HL-60 (cell line): Measurements from ENCODE around the gene PKDCC.

Source experiments
- DNase-seq, 2 experiments: peaks; one replicate each; pipeline ENCODE4 v3.0.0-alpha.2; 2010 to 2020; ENCODE audit warnings: low read depth in 1 of 2, low spot score in 1 of 2
- H3K27ac ChIP-seq: fragments of 250-450 bp; sonication (Bioruptor Pico); replicated peaks from 2 replicates; pipeline ENCODE4 v1.5.1; 2020; ENCODE audit warnings: mild to moderate bottlenecking, moderate library complexity
- H3K27me3 ChIP-seq: fragments of 250-450 bp; sonication (Bioruptor Pico); 2 replicates; pipeline ENCODE4 v1.5.1; 2021; ENCODE audit warnings: mild to moderate bottlenecking, moderate library complexity; ENCODE audit not compliant: insufficient read depth, poor library complexity, severe bottlenecking
- H3K4me3 ChIP-seq: replicated peaks from 2 replicates; pipeline ENCODE4 v1.5.1; 2011; ENCODE audit warnings: mild to moderate bottlenecking, control low read depth, low read length; ENCODE audit not compliant: insufficient read depth
- CTCF ChIP-seq: IDR thresholded peaks from one replicate; pipeline ENCODE4 v1.5.1; 2011; ENCODE audit warnings: low read length, control low read depth, inconsistent platforms; ENCODE audit not compliant: insufficient read depth
- GABPA ChIP-seq: IDR thresholded peaks from 2 replicates; pipeline ENCODE4 v1.6.1; 2012; ENCODE audit warnings: low read depth
- POLR2AphosphoS5 ChIP-seq: IDR thresholded peaks from 2 replicates; pipeline ENCODE4 v1.6.1; 2012; ENCODE audit warnings: low read depth
- REST ChIP-seq: IDR thresholded peaks from 2 replicates; pipeline ENCODE4 v1.6.1; 2012; ENCODE audit warnings: low read depth; ENCODE audit not compliant: insufficient replicate concordance
- SPI1 ChIP-seq: IDR thresholded peaks from 2 replicates; pipeline ENCODE4 v1.6.1; 2012; ENCODE audit warnings: low read depth, mild to moderate bottlenecking, borderline replicate concordance

PKDCC gene

DNA sequence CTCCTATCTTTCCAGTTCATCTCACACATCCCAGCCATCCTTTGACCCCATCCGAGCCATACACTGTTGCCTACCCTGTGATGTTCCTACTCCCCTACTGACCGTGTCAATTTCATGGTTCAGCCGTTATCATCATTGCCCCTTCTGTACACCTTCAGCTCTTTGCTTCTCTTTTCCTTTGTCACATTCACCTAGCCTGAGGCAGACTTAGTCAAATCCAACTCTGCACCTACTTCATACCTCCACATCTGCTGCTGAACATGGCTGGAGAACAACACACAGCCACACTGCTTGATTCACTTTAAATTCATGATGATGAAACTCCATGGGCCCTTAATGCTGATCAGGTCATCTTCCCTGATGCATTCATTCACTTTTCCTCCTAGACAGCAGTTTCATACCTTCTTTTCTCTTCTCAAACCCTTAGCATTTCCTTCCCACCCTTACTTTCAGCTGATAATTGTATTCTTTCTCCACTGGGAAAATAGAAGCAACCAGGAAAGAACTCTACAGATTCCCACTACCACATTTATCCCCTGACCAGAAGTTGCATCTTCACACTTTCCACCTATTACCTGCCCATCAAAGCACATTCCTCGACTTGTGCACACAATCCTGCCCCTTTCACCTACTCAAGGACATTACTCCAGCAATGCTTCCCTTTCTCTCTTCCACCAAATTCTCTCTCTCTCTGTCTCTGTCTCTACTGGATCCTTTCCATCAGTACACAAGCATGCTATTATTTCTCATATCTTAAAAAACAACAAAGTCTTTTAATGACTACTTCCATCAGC, 59.6 kb downstream of the PKDCC start:
- Histone ChIP-seq H3K4me3 (no peak overlapping the region), H3K27ac (no peak overlapping the region), H3K27me3 (peaks cover 4% of the 10 kb centered on the region)
- DNase-seq: no peak
- TF ChIP-seq CTCF: no peak
- no peak for TF ChIP-seq POLR2AphosphoS5
- TF ChIP-seq GABPA: no peak
- no peak for TF ChIP-seq SPI1
- TF ChIP-seq REST: no peak
